Skeletal muscle cell (primary cell): ENCODE measurements around the gene USP19.

Source experiments
- DNase-seq: peaks from one replicate; pipeline ENCODE4 v3.0.0-alpha.2; 2010; ENCODE audit warnings: low read depth
- H3K4me3 ChIP-seq: 2 replicates; pipeline ENCODE4 v1.5.1; 2011; ENCODE audit warnings: low read depth, mild to moderate bottlenecking, control low read depth, low read length, moderate library complexity

USP19 gene

GRCh38 chr3:49110780-49111179 lies 9.8 kb downstream of the USP19 start:
- H3K4me3 ChIP-seq: no peak overlapping the region
- DNase-seq: no peak

- no peak for DNase-seq
- no peak overlapping the region for H3K4me3 ChIP-seq
These were observed 12.3 kb downstream of the USP19 start for GRCh38 chr3:49108346-49108745.

- H3K4me3 ChIP-seq: peak within 1 kb of the TSS; percentile 95
- peak; percentile 73 for DNase-seq
These were observed 16.0 kb downstream of the USP19 start, which contains the start of gene QARS1 for GRCh38 chr3:49104427-49105291. TSS of gene QARS1 (minus strand) at chr3:49104757. CDS start at chr3:49104733, 24 bp downstream.

GRCh38 chr3:49104052-49104426 lies 16.6 kb downstream of the USP19 start:
- DNase-seq: no peak
- H3K4me3 ChIP-seq: peak overlapping the region; percentile 95

GRCh38 chr3:49100046-49100615 lies 20.5 kb downstream of the USP19 start:
- DNase-seq: no peak
- H3K4me3 ChIP-seq: no peak overlapping the region

GRCh38 chr3:49098910-49099630 lies 21.6 kb downstream of the USP19 start:
- no peak overlapping the region for H3K4me3 ChIP-seq
- DNase-seq: no peak

- no peak for DNase-seq
- H3K4me3 ChIP-seq: no peak overlapping the region
These were observed 22.2 kb downstream of the USP19 start for GRCh38 chr3:49098429-49098828.

GRCh38 chr3:49093853-49094767 lies 26.5 kb downstream of the USP19 start, which contains the start of gene QRICH1:
TSS of gene QRICH1 (minus strand) at chr3:49094071. CDS start at chr3:49077017, 17,054 bp downstream.
- peak within 1 kb of the TSS; percentile 79 for H3K4me3 ChIP-seq
- DNase-seq: peak; percentile 94

GRCh38 chr3:49092938-49093852 lies 27.4 kb downstream of the USP19 start:
- peak; percentile 50 for DNase-seq
- H3K4me3 ChIP-seq: peak overlapping the region; percentile 79

- no peak for DNase-seq
- no peak overlapping the region for H3K4me3 ChIP-seq
These were observed 39.2 kb downstream of the USP19 start for GRCh38 chr3:49081429-49081828.

GRCh38 chr3:49079270-49079669 lies 41.4 kb downstream of the USP19 start:
- no peak overlapping the region for H3K4me3 ChIP-seq
- no peak for DNase-seq

- H3K4me3 ChIP-seq: no peak overlapping the region
- no peak for DNase-seq
These were observed 44.0 kb downstream of the USP19 start for GRCh38 chr3:49076646-49077045.

- H3K4me3 ChIP-seq: no peak overlapping the region
- no peak for DNase-seq
These were observed 44.5 kb downstream of the USP19 start for GRCh38 chr3:49076116-49076515.
